ENCODE data around the gene PRPF31. TPM values are rescaled to one million over a fixed set of nuclear protein-coding genes. Genes with fewer than 3 reads are reported as not detected.
"Not testable (repeated sequence)": the region's sequence is repeated elsewhere in the genome, so short reads cannot be mapped to it uniquely, and the experiment has no call there.

Gene PRPF31
- total and polyA plus RNA-seq, 2 donors, result 42.4 to 62.2 TPM

DNA sequence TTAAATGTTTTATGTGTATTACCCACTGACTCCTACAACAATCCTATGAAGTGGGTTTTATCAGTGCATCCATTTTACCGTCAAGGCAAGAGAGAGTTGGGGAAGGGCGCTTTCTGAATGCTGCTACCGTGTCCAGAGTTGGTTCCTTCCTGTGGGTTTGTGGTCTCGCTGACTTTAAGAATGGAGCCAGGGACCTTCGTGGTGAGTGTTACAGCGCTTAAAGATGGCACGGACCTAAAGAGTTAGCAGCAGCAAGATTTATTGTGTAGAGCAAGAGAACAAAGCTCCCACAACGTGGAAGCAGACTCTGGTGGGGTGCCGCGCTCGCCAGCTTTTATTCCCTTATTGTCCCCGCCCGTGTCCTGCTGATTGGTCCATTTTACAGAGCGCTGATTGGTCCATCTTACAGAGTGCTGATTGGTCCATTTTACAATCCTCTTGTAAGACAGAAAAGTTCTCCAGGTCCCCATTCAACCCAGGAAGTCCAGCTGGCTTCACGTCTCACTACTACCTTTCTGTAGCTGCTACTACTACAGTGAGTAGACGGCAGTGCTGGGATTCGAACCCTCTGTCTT, 21.0 kb upstream of the PRPF31 start:
- Histone ChIP-seq H3K4me3 (ENCODE audit: low read length in 2 of 2) (no peak overlapping the region), H3K4me1 (ENCODE audit: control insufficient read depth in 2 of 2, insufficient read depth in 2 of 2, low read length in 2 of 2) (peaks cover 3 to 4% of the 10 kb centered on the region in 2 donors), H3K9me3 (ENCODE audit: control insufficient read depth in 2 of 2, insufficient read depth in 1 of 2, low read length in 1 of 2) (no peaks in the 10 kb centered on the region), H3K36me3 (ENCODE audit: control insufficient read depth in 2 of 2, insufficient read depth in 2 of 2, low read length in 1 of 2) (no peaks in the 10 kb centered on the region), H3K27ac (ENCODE audit: low read depth in 1 of 2, low read length in 1 of 2) (no peak overlapping the region), H3K27me3 (ENCODE audit: control insufficient read depth in 2 of 2, insufficient read depth in 1 of 2, low read length in 1 of 2) (peaks cover 20 to 41% of the 10 kb centered on the region in 2 donors)
- 43% methylated on average over 17 of the region's 17 CpGs for WGBS
- DNase-seq (ENCODE audit: low read depth in 6 of 9, low spot score in 9 of 9), result no peak

DNA sequence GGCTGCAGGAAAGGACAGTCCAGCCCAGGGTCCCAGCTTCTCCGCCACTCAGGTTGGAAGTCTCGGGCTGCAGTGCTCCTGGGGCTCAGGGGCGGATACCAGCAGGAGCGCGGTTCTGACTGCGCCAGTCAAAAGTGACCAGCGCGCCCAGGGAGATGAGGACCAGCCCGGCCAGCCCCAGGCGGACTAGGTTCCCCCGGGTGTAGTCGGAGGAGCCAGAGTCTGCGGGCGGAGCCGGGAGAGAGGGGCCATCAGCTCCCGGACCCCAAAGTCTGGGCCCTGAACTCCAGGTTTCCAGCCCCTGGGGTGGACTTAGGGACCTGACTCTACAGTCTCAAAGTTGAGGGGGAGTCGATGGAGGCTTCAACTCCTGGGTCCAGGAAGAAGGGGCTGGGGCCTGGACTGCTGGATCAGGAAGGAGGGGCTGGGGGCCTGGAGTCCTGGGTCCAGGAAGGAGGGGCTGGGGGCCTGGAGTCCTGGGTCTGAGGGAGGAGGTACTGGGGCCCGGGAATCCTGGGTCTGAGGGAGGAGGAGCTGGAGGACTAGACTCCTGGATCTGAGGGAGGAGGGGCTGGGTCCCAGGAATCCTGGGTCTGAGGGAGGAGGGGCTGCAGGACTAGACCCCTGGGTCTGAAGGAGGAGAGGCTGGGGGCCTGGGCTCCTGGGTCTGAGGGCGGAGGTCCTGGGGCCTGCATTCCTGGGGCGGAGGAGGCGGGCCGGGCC, 20.3 kb upstream of the PRPF31 start:
- Histone ChIP-seq H3K27me3 (ENCODE audit: control insufficient read depth in 2 of 2, insufficient read depth in 1 of 2, low read length in 1 of 2) (peaks cover 20 to 40% of the 10 kb centered on the region in 2 donors), H3K27ac (ENCODE audit: low read depth in 1 of 2, low read length in 1 of 2) (no peak overlapping the region), H3K4me3 (ENCODE audit: low read length in 2 of 2) (peak overlapping the region in 1 of 2 donors; percentile 22), H3K36me3 (ENCODE audit: control insufficient read depth in 2 of 2, insufficient read depth in 2 of 2, low read length in 1 of 2) (no peaks in the 10 kb centered on the region), H3K9me3 (ENCODE audit: control insufficient read depth in 2 of 2, insufficient read depth in 1 of 2, low read length in 1 of 2) (no peaks in the 10 kb centered on the region), H3K4me1 (ENCODE audit: control insufficient read depth in 2 of 2, insufficient read depth in 2 of 2, low read length in 2 of 2) (peaks cover 3 to 4% of the 10 kb centered on the region in 2 donors)
- no peak for DNase-seq (ENCODE audit: low read depth in 6 of 9, low spot score in 9 of 9)
- 76% methylated on average over 22 of the region's 22 CpGs for WGBS

DNA sequence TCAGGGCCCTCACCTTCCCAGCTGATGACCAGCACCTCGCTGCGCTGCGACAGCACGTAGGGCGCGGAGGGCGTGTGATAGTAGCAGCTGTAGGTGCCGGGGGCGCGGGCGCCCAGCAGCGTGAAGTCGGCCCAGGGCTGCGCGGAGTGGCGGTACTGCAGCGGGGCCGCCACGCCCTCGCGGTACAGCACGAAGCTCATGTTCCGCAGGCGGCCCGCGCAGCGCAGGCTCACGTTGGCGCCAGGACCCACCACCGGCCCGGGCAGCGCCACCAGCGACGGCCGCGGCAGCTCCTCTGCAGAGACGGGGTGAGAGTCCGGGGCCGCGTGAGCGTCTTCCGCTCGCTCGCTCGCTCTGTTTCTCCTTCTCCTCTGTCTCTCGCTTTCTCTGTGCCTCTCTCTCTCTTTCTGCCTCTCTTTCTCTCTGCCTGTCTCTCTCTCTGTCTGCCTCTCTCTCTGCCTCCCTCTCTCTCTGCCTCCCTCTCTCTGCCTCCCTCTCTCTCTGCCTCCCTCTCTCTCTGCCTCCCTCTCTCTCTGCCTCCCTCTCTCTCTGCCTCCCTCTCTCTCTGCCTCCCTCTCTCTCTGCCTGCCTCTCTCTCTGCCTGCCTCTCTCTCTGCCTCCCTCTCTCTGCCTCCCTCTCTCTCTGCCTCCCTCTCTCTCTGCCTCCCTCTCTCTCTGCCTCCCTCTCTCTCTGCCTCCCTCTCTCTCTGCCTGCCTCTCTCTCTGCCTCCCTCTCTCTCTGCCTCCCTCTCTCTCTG, 19.5 kb upstream of the PRPF31 start:
- H3K4me1 ChIP-seq (ENCODE audit: control insufficient read depth in 2 of 2, insufficient read depth in 2 of 2, low read length in 2 of 2); H3K27ac ChIP-seq (ENCODE audit: low read depth in 1 of 2, low read length in 1 of 2); H3K9me3 ChIP-seq (ENCODE audit: control insufficient read depth in 2 of 2, insufficient read depth in 1 of 2, low read length in 1 of 2); DNase-seq (ENCODE audit: low read depth in 6 of 9, low spot score in 9 of 9); H3K36me3 ChIP-seq (ENCODE audit: control insufficient read depth in 2 of 2, insufficient read depth in 2 of 2, low read length in 1 of 2): not testable (repeated sequence)
- H3K4me3 ChIP-seq (ENCODE audit: low read length in 2 of 2), result peak overlapping the region in 1 of 2 donors; percentile 22
- 3% methylated on average over 46 of the region's 46 CpGs for WGBS
- peaks cover 20 to 43% of the 10 kb centered on the region in 2 donors for H3K27me3 ChIP-seq (ENCODE audit: control insufficient read depth in 2 of 2, insufficient read depth in 1 of 2, low read length in 1 of 2)

- H3K27ac ChIP-seq (ENCODE audit: low read depth in 1 of 2, low read length in 1 of 2), result no peak overlapping the region
- H3K4me1 ChIP-seq (ENCODE audit: control insufficient read depth in 2 of 2, insufficient read depth in 2 of 2, low read length in 2 of 2), result peaks cover 3 to 4% of the 10 kb centered on the region in 2 donors
- no peak overlapping the region for H3K4me3 ChIP-seq (ENCODE audit: low read length in 2 of 2)
- WGBS, result 19% methylated on average over 14 of the region's 14 CpGs
- peaks cover 20 to 43% of the 10 kb centered on the region in 2 donors for H3K27me3 ChIP-seq (ENCODE audit: control insufficient read depth in 2 of 2, insufficient read depth in 1 of 2, low read length in 1 of 2)
- H3K9me3 ChIP-seq (ENCODE audit: control insufficient read depth in 2 of 2, insufficient read depth in 1 of 2, low read length in 1 of 2), result no peaks in the 10 kb centered on the region
- DNase-seq (ENCODE audit: low read depth in 6 of 9, low spot score in 9 of 9), result no peak
- no peaks in the 10 kb centered on the region for H3K36me3 ChIP-seq (ENCODE audit: control insufficient read depth in 2 of 2, insufficient read depth in 2 of 2, low read length in 1 of 2)
Observed at GRCh38 chr19:54096617-54097106, 18.9 kb upstream of the PRPF31 start.

- Histone ChIP-seq H3K27ac (ENCODE audit: low read depth in 1 of 2, low read length in 1 of 2) (no peak overlapping the region), H3K9me3 (ENCODE audit: control insufficient read depth in 2 of 2, insufficient read depth in 1 of 2, low read length in 1 of 2) (no peaks in the 10 kb centered on the region), H3K36me3 (ENCODE audit: control insufficient read depth in 2 of 2, insufficient read depth in 2 of 2, low read length in 1 of 2) (no peaks in the 10 kb centered on the region), H3K27me3 (ENCODE audit: control insufficient read depth in 2 of 2, insufficient read depth in 1 of 2, low read length in 1 of 2) (peaks cover 20 to 41% of the 10 kb centered on the region in 2 donors), H3K4me3 (ENCODE audit: low read length in 2 of 2) (no peak overlapping the region), H3K4me1 (ENCODE audit: control insufficient read depth in 2 of 2, insufficient read depth in 2 of 2, low read length in 2 of 2) (peaks cover 9 to 14% of the 10 kb centered on the region in 2 donors)
- no peak for DNase-seq (ENCODE audit: low read depth in 6 of 9, low spot score in 9 of 9)
- 95% methylated on average over 12 of the region's 12 CpGs for WGBS
Observed at GRCh38 chr19:54099190-54099902, 16.2 kb upstream of the PRPF31 start.

DNA sequence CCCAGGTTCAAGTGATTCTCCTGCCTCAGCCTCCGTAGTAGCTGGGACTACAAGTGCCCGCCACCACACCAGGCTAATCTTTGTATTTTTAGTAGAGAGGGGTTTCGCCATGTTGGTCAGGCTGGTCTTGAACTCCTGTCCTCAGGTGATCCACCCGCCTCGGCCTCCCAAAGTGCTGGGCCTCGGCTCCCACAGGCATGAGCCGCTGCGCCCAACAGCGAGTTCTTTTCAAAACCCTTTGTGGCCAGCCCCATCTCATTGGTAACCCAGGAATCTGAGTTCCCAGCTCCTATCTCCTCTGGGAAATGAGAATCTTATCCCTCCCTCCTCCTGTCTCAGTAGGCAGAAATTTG, 15.7 kb upstream of the PRPF31 start:
- H3K9me3 ChIP-seq (ENCODE audit: control insufficient read depth in 2 of 2, insufficient read depth in 1 of 2, low read length in 1 of 2); H3K27ac ChIP-seq (ENCODE audit: low read depth in 1 of 2, low read length in 1 of 2); DNase-seq (ENCODE audit: low read depth in 6 of 9, low spot score in 9 of 9); H3K4me3 ChIP-seq (ENCODE audit: low read length in 2 of 2); H3K36me3 ChIP-seq (ENCODE audit: control insufficient read depth in 2 of 2, insufficient read depth in 2 of 2, low read length in 1 of 2): not testable (repeated sequence)
- Histone ChIP-seq H3K27me3 (ENCODE audit: control insufficient read depth in 2 of 2, insufficient read depth in 1 of 2, low read length in 1 of 2) (peaks cover 18 to 36% of the 10 kb centered on the region in 2 donors), H3K4me1 (ENCODE audit: control insufficient read depth in 2 of 2, insufficient read depth in 2 of 2, low read length in 2 of 2) (peaks cover 9 to 14% of the 10 kb centered on the region in 2 donors)
- WGBS, result 82% methylated on average over 9 of the region's 9 CpGs

GRCh38 chr19:54100561-54100960, 15.0 kb upstream of the PRPF31 start, which contains the start of gene OSCAR:
OSCAR (minus strand) TSS chr19:54100803; CDS start chr19:54100792, 11 bp downstream.
- DNase-seq (ENCODE audit: low read depth in 6 of 9, low spot score in 9 of 9), result no peak
- Histone ChIP-seq H3K36me3 (ENCODE audit: control insufficient read depth in 2 of 2, insufficient read depth in 2 of 2, low read length in 1 of 2) (peaks cover 1 to 3% of the 10 kb centered on the region in 2 donors), H3K27ac (ENCODE audit: low read depth in 1 of 2, low read length in 1 of 2) (no peak within 1 kb of the TSS), H3K4me1 (ENCODE audit: control insufficient read depth in 2 of 2, insufficient read depth in 2 of 2, low read length in 2 of 2) (peaks cover 8 to 13% of the 10 kb centered on the region in 2 donors), H3K9me3 (ENCODE audit: control insufficient read depth in 2 of 2, insufficient read depth in 1 of 2, low read length in 1 of 2) (no peaks in the 10 kb centered on the region), H3K27me3 (ENCODE audit: control insufficient read depth in 2 of 2, insufficient read depth in 1 of 2, low read length in 1 of 2) (peaks cover 11 to 29% of the 10 kb centered on the region in 2 donors), H3K4me3 (ENCODE audit: low read length in 2 of 2) (no peak within 1 kb of the TSS)
- WGBS, result 56% methylated on average over 5 of the region's 5 CpGs

GRCh38 chr19:54102421-54103169, 13.0 kb upstream of the PRPF31 start, which contains the start of gene NDUFA3:
NDUFA3 (plus strand) TSS chr19:54102855; CDS start chr19:54102879, 24 bp downstream.
- peak; percentile 94 to 100 (median 99) for DNase-seq (ENCODE audit: low read depth in 6 of 9, low spot score in 9 of 9)
- Histone ChIP-seq H3K4me3 (ENCODE audit: low read length in 2 of 2) (peak within 1 kb of the TSS; percentile 68 to 95), H3K27ac (ENCODE audit: low read depth in 1 of 2, low read length in 1 of 2) (peak within 1 kb of the TSS; percentile 64 to 77), H3K27me3 (ENCODE audit: control insufficient read depth in 2 of 2, insufficient read depth in 1 of 2, low read length in 1 of 2) (peaks cover 0 to 9% of the 10 kb centered on the region in 2 donors), H3K36me3 (ENCODE audit: control insufficient read depth in 2 of 2, insufficient read depth in 2 of 2, low read length in 1 of 2) (peaks cover 14 to 23% of the 10 kb centered on the region in 2 donors), H3K9me3 (ENCODE audit: control insufficient read depth in 2 of 2, insufficient read depth in 1 of 2, low read length in 1 of 2) (no peaks in the 10 kb centered on the region), H3K4me1 (ENCODE audit: control insufficient read depth in 2 of 2, insufficient read depth in 2 of 2, low read length in 2 of 2) (peaks cover 5 to 10% of the 10 kb centered on the region in 2 donors)
- WGBS, result 4% methylated on average over 54 of the region's 54 CpGs

All from thymus (tissue), 11 donors.